ENCODE data around the gene IER5. TPM values are rescaled to one million over a fixed set of nuclear protein-coding genes. Genes with fewer than 3 reads are reported as not detected.

The IER5 gene
- total and polyA plus RNA-seq, 2 of the 13 experiments (the other 11 are each of a cell fraction or from before 2014, with no cell fraction given): 2.5 to 3.5 TPM

DNA sequence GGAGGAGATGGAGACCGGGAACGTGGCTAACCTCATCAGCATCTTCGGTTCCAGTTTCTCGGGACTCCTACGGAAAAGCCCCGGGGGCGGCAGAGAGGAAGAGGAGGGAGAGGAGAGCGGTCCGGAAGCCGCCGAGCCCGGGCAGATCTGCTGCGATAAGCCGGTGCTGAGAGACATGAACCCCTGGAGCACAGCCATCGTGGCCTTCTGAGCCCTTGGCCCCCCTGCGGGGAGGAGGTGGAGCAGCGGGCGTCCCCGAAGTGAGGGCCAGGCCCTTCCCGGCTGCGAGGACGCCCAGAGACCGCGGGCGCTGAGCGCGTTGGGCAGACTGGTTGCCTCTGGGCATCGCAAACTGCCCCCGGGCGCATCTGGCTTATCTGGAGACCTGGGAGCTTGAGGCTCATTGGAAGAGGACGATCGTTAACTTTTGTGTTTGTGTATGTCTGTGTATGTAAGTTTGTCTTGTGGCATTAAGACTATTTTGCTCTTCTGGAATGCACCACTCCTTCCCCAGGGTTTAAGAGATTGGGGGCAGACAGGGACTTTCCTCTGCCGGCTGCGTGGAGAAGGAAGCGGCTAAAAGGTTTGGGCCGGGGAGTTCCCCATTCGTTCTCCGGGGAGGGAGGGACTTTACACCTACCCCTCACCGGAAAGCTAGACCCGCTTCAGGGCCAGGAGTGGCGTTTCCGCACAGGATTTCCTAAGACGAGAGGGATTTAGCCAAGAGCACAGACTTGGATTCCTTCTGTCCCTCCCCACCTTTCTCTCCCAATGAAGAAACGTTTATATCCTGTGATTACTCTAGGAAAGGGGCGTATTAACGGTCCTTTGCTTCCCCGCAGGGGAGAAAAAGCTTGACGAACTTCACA is 1.4 kb downstream of the IER5 start (continued):
- TF ChIP-seq SSRP1 (CRISPR knock-in tag; IDR thresholded peaks at IDR 0.05): no peak
- TF ChIP-seq ZNF143 (CRISPR knock-in tag; IDR thresholded peaks at IDR 0.05): no peak
- no peak for TF ChIP-seq ZNF569 (CRISPR knock-in tag; IDR thresholded peaks at IDR 0.05; ENCODE audit: borderline replicate concordance)
- no peak for TF ChIP-seq ZFP1 (CRISPR knock-in tag; IDR thresholded peaks at IDR 0.05)
- TF ChIP-seq, protein P1, sequence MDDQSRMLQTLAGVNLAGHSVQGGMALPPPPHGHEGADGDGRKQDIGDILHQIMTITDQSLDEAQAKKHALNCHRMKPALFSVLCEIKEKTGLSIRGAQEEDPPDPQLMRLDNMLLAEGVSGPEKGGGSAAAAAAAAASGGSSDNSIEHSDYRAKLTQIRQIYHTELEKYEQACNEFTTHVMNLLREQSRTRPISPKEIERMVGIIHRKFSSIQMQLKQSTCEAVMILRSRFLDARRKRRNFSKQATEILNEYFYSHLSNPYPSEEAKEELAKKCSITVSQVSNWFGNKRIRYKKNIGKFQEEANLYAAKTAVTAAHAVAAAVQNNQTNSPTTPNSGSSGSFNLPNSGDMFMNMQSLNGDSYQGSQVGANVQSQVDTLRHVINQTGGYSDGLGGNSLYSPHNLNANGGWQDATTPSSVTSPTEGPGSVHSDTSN (CRISPR knock-in tag; IDR thresholded peaks at IDR 0.05; ENCODE audit: borderline replicate concordance): no peak
- TF ChIP-seq, protein P2, sequence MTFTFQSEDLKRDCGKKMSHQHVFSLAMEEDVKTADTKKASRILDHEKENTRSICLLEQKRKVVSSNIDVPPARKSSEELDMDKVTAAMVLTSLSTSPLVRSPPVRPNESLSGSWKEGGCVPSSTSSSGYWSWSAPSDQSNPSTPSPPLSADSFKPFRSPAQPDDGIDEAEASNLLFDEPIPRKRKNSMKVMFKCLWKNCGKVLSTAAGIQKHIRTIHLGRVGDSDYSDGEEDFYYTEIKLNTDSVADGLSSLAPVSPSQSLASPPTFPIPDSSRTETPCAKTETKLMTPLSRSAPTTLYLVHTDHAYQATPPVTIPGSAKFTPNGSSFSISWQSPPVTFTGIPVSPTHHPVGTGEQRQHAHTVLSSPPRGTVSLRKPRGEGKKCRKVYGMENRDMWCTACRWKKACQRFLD (CRISPR knock-in tag; IDR thresholded peaks at IDR 0.05; ENCODE audit: borderline replicate concordance): no peak
- TF ChIP-seq EZH2 (conservative IDR thresholded peaks at IDR 0.05; ENCODE audit: low read depth, low read length): no peak
- no peak for TF ChIP-seq RFXANK (CRISPR knock-in tag; IDR thresholded peaks at IDR 0.05)
- TF ChIP-seq XBP1 (CRISPR knock-in tag; IDR thresholded peaks at IDR 0.05): no peak
- no peak for TF ChIP-seq ZSCAN5A (CRISPR knock-in tag; IDR thresholded peaks at IDR 0.05; ENCODE audit: borderline replicate concordance)
- no peak for TF ChIP-seq NR2F6 (IDR thresholded peaks at IDR 0.05)
- 0 out of 2 replicates have a peak, but pooled peaks have one; percentile 43 for TF ChIP-seq NR2F6 (CRISPR knock-in tag; IDR thresholded peaks at IDR 0.05)
- TF ChIP-seq KDM1A (CRISPR knock-in tag; IDR thresholded peaks at IDR 0.05): no peak
- no peak for TF ChIP-seq IRX3 (CRISPR knock-in tag; IDR thresholded peaks at IDR 0.05; ENCODE audit: borderline replicate concordance, low read depth)
- TF ChIP-seq SIX4 (CRISPR knock-in tag; IDR thresholded peaks at IDR 0.05): no peak
- no peak for TF ChIP-seq BRF2 (CRISPR knock-in tag; IDR thresholded peaks at IDR 0.05)
- TF ChIP-seq ZSCAN25 (CRISPR knock-in tag; IDR thresholded peaks at IDR 0.05): 0 out of 2 replicates have a peak, but pooled peaks have one; percentile 34
- no peak for TF ChIP-seq RFX5 (IDR thresholded peaks at IDR 0.05; ENCODE audit: low read depth, low read length)
- 0 out of 2 replicates have a peak, but pooled peaks have one; percentile 37 for TF ChIP-seq ZNF280D (CRISPR knock-in tag; IDR thresholded peaks at IDR 0.05)
- TF ChIP-seq MYPOP (CRISPR knock-in tag; IDR thresholded peaks at IDR 0.05): no peak; the same call in 1 of the 2 replicates
- no peak for TF ChIP-seq PHF20 (CRISPR knock-in tag; IDR thresholded peaks at IDR 0.05)
- no peak for TF ChIP-seq ZNF713 (CRISPR knock-in tag; IDR thresholded peaks at IDR 0.05)
